DMS79 (cell line): ENCODE measurements around the gene DRC1.
"Not testable (repeated sequence)": the region's sequence is repeated elsewhere in the genome, so short reads cannot be mapped to it uniquely, and the experiment has no call there.

Source experiments
- DNase-seq: peaks from one replicate; lab custom pipeline; 2025; lab: John Stamatoyannopoulos, UW

Gene DRC1

GRCh38 chr2:26401739-26402541 is at the start of gene DRC1:
Gene DRC1 (plus strand): TSS chr2:26401920. CDS start chr2:26401990, 70 bp downstream.
- DNase-seq: peak; percentile 36

- no peak for DNase-seq
These were observed 48.8 kb upstream of the DRC1 start for GRCh38 chr2:26352892-26353291.

GRCh38 chr2:26354469-26354868 is 47.3 kb upstream of the DRC1 start:
- not testable (repeated sequence) for DNase-seq

- peak; percentile 78 for DNase-seq
These were observed 46.4 kb upstream of the DRC1 start for GRCh38 chr2:26355038-26355995.

GRCh38 chr2:26356111-26356510 is 45.6 kb upstream of the DRC1 start:
- DNase-seq: no peak

- no peak for DNase-seq
These were observed 44.9 kb upstream of the DRC1 start for GRCh38 chr2:26356771-26357170.

GRCh38 chr2:26359886-26360473 is 41.7 kb upstream of the DRC1 start:
- DNase-seq: no peak

- no peak for DNase-seq
These were observed 38.4 kb upstream of the DRC1 start for GRCh38 chr2:26363323-26363722.

- DNase-seq: no peak
These were observed 37.8 kb upstream of the DRC1 start for GRCh38 chr2:26363958-26364357.

- DNase-seq: no peak
These were observed 37.1 kb upstream of the DRC1 start for GRCh38 chr2:26364669-26365068.

GRCh38 chr2:26366957-26367356 is 34.8 kb upstream of the DRC1 start:
- no peak for DNase-seq

GRCh38 chr2:26369664-26370063 is 32.1 kb upstream of the DRC1 start:
- DNase-seq: not testable (repeated sequence)

- DNase-seq: not testable (repeated sequence)
These were observed 30.8 kb upstream of the DRC1 start for GRCh38 chr2:26370909-26371308.

GRCh38 chr2:26376799-26377198 is 24.9 kb upstream of the DRC1 start:
- DNase-seq: no peak

- no peak for DNase-seq
These were observed 21.4 kb upstream of the DRC1 start for GRCh38 chr2:26380281-26380680.

- no peak for DNase-seq
These were observed 19.2 kb upstream of the DRC1 start for GRCh38 chr2:26382564-26382963.

GRCh38 chr2:26384183-26384582 is 17.5 kb upstream of the DRC1 start:
- no peak for DNase-seq

- DNase-seq: no peak
These were observed 17.1 kb upstream of the DRC1 start for GRCh38 chr2:26384597-26384996.

GRCh38 chr2:26387189-26387588 is 14.5 kb upstream of the DRC1 start:
- no peak for DNase-seq

- no peak for DNase-seq
These were observed 7.0 kb upstream of the DRC1 start for GRCh38 chr2:26394694-26395093.

- DNase-seq: no peak
These were observed 6.3 kb upstream of the DRC1 start for GRCh38 chr2:26395394-26395793.

GRCh38 chr2:26396734-26397298 is 4.9 kb upstream of the DRC1 start:
- no peak for DNase-seq
